PFSK-1 (cell line): Measurements from ENCODE around the gene COL23A1.

Experiments
- FOXP2 ChIP-seq: optimal IDR thresholded peaks from 2 replicates; pipeline ENCODE3; 2011; ENCODE audit warnings: borderline replicate concordance, control low read depth, inconsistent platforms; ENCODE audit not compliant: insufficient read depth; ENCODE audit errors: extremely low read length, extremely low read depth
- POLR2AphosphoS5 ChIP-seq: IDR thresholded peaks from 2 replicates; pipeline ENCODE4 v1.6.1; 2012; ENCODE audit warnings: low read depth, mild to moderate bottlenecking, control low read depth, low read length, moderate library complexity
- SIN3A ChIP-seq: IDR thresholded peaks from 2 replicates; pipeline ENCODE4 v1.6.1; 2012; ENCODE audit warnings: mild to moderate bottlenecking, low read length, moderate library complexity, borderline replicate concordance; ENCODE audit not compliant: insufficient read depth
- TAF1 ChIP-seq: IDR thresholded peaks from 2 replicates; pipeline ENCODE4 v1.6.1; 2012; ENCODE audit warnings: low read length, control low read depth, borderline replicate concordance; ENCODE audit not compliant: insufficient read depth
- TF ChIP-seq, protein P1 (sequence below), 2 experiments: IDR thresholded peaks; 2 replicates each; pipeline versions ENCODE4 v1.6.1 to v1.8.0; 2011 to 2012; ENCODE audit warnings: low read depth in 2 of 2, low read length in 2 of 2, control low read depth in 1 of 2, inconsistent platforms in 1 of 2, mild to moderate bottlenecking in 1 of 2, moderate library complexity in 1 of 2; ENCODE audit not compliant: insufficient read depth in 1 of 2

DNA sequence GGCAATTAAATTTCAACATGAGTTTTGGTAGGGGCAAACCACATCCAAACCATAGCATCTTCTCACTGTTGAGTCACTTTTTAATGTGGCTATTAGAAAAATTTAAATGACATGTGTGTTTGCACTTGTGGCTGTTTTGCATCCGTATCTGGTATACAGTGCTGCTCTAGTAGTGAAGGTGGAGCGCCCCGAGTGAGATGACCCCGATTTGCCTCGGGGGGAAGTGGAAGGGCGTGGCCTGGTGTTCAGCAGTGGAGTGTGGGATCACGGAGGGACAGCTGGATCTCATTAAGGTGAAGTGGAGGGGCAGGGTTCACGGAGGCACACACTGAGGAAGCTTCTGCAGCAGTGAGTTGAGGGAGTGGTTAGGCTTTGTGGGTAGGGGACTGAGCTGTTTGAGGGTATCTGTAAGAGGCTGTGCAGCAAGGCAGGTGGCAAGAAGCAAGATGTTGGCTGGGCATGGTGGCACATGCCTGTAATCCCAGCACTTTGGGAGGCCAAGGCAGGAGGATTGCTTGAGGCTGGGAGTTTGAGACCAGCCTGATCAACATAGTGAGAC is 396.9 kb downstream of the COL23A1 start:
- TF ChIP-seq POLR2AphosphoS5 (no peak), SIN3A (no peak), TAF1 (no peak), FOXP2 (no peak)
- TF ChIP-seq, protein P1, sequence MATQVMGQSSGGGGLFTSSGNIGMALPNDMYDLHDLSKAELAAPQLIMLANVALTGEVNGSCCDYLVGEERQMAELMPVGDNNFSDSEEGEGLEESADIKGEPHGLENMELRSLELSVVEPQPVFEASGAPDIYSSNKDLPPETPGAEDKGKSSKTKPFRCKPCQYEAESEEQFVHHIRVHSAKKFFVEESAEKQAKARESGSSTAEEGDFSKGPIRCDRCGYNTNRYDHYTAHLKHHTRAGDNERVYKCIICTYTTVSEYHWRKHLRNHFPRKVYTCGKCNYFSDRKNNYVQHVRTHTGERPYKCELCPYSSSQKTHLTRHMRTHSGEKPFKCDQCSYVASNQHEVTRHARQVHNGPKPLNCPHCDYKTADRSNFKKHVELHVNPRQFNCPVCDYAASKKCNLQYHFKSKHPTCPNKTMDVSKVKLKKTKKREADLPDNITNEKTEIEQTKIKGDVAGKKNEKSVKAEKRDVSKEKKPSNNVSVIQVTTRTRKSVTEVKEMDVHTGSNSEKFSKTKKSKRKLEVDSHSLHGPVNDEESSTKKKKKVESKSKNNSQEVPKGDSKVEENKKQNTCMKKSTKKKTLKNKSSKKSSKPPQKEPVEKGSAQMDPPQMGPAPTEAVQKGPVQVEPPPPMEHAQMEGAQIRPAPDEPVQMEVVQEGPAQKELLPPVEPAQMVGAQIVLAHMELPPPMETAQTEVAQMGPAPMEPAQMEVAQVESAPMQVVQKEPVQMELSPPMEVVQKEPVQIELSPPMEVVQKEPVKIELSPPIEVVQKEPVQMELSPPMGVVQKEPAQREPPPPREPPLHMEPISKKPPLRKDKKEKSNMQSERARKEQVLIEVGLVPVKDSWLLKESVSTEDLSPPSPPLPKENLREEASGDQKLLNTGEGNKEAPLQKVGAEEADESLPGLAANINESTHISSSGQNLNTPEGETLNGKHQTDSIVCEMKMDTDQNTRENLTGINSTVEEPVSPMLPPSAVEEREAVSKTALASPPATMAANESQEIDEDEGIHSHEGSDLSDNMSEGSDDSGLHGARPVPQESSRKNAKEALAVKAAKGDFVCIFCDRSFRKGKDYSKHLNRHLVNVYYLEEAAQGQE (IDR thresholded peaks at IDR 0.05; ENCODE audit: insufficient read depth in 1 of 2, low read depth in 2 of 2, low read length in 2 of 2), result no peak
